HG02610 (cell line): Measurements from ENCODE around the gene SLC44A3.
A peak's percentile ranks its signal among the peaks of the same experiment; 100 is the strongest.

Source experiments
- ATAC-seq: cut with Tn5 transposase; IDR thresholded peaks from one replicate; pipeline ENCODE4 v1.9.1; 2021; ENCODE audit warnings: mild to moderate bottlenecking, moderate library complexity; ENCODE audit not compliant: unreplicated experiment

Gene SLC44A3

DNA sequence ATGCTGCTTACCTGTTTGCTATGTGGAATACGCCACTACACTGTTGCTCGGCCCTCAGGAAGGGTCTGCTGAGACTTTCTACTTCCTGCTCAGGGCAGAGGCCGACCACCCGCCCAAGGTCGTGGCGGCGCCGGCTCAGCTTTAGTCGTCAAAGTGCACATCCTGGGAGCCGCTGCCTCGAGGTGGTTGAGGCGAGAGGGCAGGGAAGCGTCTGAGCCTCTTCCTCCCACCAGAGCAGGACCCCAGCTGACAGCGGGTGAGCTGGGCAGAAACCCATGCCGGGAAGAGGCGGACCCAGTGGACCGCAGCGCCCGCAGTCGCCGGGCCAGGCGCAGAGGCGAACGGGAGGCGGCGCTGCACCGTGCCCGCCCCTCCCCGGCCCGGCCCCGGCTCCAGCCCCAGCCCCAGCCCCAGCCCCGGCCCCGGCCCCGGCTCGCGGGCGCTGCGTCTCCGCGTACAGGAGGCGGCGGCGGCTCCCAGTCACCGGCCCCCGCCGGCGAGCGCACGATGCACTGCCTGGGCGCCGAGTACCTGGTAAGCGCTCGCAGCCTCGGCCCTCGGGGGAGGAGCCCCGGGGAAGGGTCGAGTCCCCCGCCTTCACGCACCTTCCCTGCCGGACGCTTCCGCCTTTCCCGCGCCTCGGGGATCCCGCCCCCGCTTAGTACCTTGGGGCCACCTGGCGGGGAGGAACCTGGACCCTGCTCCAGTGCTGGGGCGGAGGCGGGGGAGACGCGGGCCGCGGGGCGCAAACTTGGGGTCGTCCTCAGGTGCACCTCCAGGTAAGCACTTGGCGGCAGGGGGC, at the start of gene SLC44A3:
TSS of gene SLC44A3 (plus strand) at position 413 of the 802 bp plus-strand sequence. CDS start at position 508, 95 bp downstream.
- ATAC-seq: peak; percentile 45

DNA sequence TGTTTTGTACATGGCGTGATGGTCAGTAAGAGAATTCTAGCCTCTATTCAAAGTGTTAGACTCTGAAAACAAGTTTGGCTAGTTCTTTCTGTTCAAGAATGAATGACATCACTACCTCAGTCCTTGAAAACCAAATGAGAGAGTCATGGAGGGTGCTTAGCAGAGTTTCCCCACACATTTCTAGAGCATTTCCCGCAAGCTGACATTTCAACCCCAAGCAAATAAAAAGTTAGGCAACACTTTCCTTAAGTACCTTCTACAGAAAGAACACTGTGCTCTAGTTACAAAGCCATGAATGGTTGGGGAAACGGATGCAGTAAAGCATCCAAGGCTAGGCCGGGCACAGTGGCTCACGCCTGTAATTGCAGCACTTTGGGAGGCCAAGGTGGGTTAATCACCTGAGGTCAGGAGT, 47.9 kb upstream of the SLC44A3 start:
- ATAC-seq: no peak

DNA sequence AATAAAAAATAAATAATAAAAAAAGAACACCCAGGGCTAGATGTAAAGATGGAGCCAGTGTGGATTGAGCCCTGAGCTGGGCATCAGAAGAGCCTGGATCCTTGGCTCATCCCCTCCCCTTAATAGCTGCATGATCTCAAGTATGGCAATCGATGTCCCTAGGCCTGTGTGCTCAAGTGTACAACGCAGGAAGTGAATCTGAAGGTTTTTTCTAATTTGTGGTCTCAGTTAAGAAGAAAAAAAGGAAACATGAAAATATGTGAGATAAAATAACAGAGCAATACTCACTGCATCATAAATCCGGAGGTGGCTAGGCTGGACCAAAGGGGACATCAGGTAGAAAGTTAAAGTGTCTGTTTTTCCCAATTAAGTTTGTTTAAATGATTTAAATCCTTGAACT, 47.3 kb upstream of the SLC44A3 start:
- peak; percentile 46 for ATAC-seq

DNA sequence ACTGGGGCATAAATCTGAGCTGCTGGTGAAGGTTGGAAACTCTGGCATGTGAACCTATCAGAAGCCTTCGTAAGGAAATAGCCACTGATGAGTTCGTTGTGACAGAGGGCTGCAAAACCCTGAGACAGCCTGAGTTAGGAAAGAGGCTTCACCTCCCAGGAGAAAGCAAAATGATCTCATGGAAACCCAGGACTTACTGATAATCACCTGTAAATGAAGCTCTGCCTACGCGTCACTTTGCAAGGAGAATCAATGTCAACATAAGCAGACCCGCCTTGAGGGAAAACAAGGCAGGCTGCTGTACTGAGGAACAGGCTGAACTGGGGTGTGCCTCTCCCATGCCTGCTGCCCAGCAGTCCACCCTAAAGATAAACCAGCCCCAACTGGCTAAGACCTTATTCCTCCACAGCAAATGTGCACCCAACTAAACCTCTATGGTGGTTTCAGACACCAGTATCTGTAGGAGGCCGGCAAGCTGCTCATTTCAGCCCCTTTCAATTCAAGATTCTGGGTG, 46.8 kb upstream of the SLC44A3 start:
- no peak for ATAC-seq

- no peak for ATAC-seq
Observed at GRCh38 chr1:94773931-94774422, 46.2 kb upstream of the SLC44A3 start.

- ATAC-seq: no peak
Observed at GRCh38 chr1:94776474-94776873, 43.7 kb upstream of the SLC44A3 start.

- no peak for ATAC-seq
Observed at GRCh38 chr1:94777281-94777680, 42.9 kb upstream of the SLC44A3 start.

DNA sequence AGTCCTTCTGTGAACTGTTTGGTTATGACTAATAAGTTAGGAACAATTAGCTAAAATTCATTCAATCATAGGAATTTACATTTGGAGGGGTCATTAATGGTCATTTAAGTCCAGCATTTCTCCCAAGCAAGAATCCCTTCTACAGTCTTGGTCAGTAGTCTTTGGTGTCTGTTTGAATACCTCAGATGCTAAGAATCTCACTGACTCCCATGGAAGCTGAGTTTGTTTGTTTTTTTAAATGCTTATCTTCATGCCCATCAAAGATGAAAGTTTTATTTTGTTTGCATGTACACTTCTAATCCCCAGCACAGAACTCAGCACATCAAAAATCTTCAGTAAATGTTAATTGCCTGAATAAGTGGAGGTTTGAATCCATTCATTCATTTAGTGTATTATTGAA, 41.3 kb upstream of the SLC44A3 start:
- no peak for ATAC-seq

DNA sequence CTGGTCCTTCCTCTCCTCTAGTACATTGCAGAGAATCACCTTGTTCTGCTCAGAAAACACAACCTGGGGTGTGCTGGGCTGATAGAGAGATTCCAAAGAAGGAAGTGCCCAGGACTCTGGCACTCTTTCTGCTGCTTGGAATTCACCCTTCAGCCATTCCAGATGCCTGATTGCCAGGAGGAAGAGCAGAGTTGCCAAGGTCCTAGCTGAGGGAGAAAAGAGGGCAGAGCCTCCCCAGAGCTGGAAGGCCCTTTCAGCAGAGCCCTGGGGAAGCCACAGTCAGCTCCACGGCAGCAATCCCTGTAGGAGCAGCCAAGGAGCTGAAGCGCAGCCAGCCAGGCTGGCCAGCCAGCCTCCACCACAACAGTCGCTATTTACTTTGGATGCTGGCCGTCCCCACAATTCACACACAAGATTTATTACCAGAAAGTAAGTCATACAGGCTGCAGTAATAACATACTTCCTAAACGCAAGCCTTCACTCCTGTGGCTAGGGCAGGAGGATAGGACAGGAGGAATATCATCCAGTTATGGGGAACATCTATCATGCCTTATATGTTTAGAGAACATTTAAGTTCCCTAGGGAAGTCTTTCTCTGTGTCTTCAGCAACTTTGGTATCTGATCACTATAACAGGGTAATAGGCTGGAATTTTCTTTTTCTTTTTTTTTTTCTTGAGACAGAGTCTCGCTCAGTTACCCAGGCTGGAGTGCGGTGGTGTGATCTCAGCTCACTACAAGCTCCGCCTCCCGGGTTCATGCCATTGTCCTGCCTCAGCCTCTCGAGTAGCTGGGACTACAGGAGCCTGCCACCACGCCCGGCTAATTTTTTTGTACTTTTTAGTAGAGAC, 36.6 kb upstream of the SLC44A3 start:
- no peak for ATAC-seq

- no peak for ATAC-seq
Observed at GRCh38 chr1:94784190-94784515, 36.0 kb upstream of the SLC44A3 start.

GRCh38 chr1:94787691-94788090, 32.5 kb upstream of the SLC44A3 start:
- no peak for ATAC-seq

DNA sequence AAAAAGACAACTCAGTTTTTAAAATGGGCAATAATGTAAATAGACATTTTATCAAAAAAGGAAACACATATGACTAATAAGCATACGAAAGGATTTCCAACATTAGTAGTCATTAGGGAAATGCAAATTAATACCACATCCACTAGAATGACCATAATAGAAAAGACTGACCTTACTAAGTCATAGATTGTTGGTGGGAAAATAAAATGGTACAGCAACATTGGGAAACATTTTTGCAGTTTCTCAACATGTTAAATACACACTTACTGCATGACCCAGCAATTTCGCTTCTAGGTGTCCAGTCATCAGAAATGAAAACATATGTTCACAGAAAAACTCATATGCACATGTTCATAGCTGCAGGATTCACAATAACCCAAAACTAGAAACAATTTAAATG, 29.9 kb upstream of the SLC44A3 start:
- ATAC-seq: peak; percentile 46

- ATAC-seq: no peak
Observed at GRCh38 chr1:94790670-94791069, 29.5 kb upstream of the SLC44A3 start.

- peak; percentile 95 for ATAC-seq
Observed at GRCh38 chr1:94792473-94793295, 27.5 kb upstream of the SLC44A3 start.

DNA sequence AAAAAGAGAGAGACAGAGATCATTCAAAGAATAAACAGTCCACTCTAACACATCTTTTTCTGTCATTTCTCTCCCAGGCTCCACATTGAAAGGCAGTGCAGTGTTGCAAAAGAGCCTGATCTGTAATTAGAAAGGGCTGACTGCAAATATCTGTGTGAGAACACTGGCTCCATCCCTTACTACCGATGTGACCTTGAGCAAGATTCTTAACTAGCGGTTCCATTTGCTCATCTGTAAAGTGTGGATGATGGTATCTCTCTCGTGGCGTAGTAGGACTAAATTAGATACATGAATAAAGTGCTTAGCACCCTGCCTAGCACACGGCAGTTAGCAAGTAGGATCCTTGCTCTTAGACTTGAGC, 26.9 kb upstream of the SLC44A3 start:
- ATAC-seq: no peak

DNA sequence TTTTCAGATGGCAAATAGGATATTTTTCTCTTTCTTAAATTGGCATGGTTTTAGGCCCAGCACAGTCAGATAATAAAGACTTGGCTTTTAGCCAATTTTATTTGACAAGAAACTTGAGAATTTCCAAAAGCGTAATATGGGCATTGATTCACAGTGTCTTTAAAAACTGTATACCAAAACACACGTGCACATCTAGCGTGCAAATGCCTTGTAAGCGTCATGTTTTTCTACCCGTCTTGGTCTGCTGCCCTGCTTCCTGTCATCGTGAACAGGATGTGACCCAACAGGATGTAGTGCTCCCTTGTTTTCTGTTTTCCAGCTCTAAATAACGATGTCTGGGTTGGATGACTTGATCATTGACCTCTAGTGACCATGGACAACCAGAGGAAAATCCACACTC, 24.7 kb upstream of the SLC44A3 start:
- ATAC-seq: no peak

DNA sequence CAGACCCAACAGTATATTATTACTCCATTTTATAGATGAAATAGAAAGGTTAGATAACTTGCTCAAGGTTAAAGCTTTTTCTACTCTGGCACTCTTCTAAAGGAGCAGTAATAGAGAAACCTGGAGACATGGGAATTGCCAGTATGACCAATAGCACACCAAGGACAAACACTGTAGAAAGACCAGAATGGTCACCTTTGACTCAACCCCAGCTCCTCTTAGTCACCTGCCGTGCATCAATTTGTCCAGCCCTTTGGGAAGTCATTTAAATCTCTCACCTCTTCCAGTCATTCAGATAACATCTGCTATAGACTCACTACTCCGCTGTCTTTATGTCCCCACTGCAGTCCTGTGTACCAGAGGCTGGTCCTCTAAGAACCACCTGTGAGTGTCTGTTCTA, 23.9 kb upstream of the SLC44A3 start:
- ATAC-seq: no peak

- no peak for ATAC-seq
Observed at GRCh38 chr1:94797291-94797690, 22.9 kb upstream of the SLC44A3 start.

- ATAC-seq: no peak
Observed at GRCh38 chr1:94798054-94798453, 22.1 kb upstream of the SLC44A3 start.

DNA sequence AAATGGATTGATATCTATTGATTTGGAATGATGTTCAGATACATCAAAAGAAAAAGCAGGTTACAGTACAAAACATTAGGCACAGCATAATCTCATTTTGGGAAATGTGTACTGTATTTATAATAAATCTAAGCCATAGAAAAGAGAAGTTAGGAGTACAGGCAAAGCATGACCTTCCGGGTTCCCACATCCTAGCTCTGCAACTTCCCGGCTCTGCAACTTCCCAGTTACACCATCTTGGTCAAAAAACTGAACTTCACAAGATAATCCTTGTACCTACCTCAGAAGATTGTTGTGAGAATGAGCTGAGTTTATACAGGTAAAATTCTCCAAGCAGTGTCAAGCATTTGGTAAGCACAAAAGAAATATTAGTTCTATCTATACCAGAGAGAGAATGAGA, 21.7 kb upstream of the SLC44A3 start:
- ATAC-seq: no peak

DNA sequence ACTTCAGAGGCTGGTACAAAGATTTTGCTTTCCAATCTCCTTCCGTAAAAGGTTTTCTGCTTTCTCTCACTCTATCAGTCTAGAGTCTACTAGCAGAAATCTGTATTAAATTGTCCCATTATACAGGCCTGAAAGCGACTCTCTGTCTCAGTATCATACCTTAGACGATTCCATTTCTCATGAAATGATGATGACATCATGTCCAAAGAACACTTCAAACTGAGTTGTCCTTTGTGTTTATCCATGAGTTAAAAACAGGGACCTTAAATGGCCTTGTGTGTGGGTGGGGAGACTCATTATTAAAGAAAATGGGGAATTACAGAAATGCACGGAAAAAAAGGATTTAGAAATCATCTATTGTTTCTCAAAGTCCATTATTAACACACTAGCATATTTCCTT, 21.0 kb upstream of the SLC44A3 start:
- no peak for ATAC-seq
